Stimulated activated CD4-positive, alpha-beta T cell treated with anti-CD3 and anti-CD28 coated beads, Interleukin-1b, Interleukin-23, amount 100 ng/mL, for 4 hours (primary cell): ENCODE data around the gene H2BK1.

Experiments used
- DNase-seq, 2 donors: peaks; one replicate each; pipeline ENCODE4 v3.0.0-alpha.2; 2020; ENCODE audit warnings: low read depth in 2 of 2

The H2BK1 gene

GRCh38 chr7:151210087-151210854 lies at the start of gene H2BK1:
TSS of gene H2BK1 (minus strand) at chr7:151210488. CDS start at chr7:151210318, 170 bp downstream.
- no peak for DNase-seq

GRCh38 chr7:151257990-151258389 lies 47.7 kb upstream of the H2BK1 start:
- no peak for DNase-seq

- no peak for DNase-seq
Observed at GRCh38 chr7:151256410-151257045, 46.2 kb upstream of the H2BK1 start.

GRCh38 chr7:151255390-151255789 lies 45.1 kb upstream of the H2BK1 start:
- DNase-seq: no peak

- no peak for DNase-seq
Observed at GRCh38 chr7:151254851-151255250, 44.6 kb upstream of the H2BK1 start.

GRCh38 chr7:151254316-151254715 lies 44.0 kb upstream of the H2BK1 start:
- no peak for DNase-seq

GRCh38 chr7:151252961-151253711 lies 42.8 kb upstream of the H2BK1 start:
- no peak for DNase-seq

GRCh38 chr7:151252561-151252835 lies 42.2 kb upstream of the H2BK1 start:
- DNase-seq: no peak

- DNase-seq: no peak
Observed at GRCh38 chr7:151251689-151252560, 41.6 kb upstream of the H2BK1 start.

GRCh38 chr7:151251328-151251688 lies 41.0 kb upstream of the H2BK1 start:
- DNase-seq: no peak

GRCh38 chr7:151250181-151251132 lies 40.2 kb upstream of the H2BK1 start:
- DNase-seq: no peak

GRCh38 chr7:151249732-151250072 lies 39.4 kb upstream of the H2BK1 start:
- no peak for DNase-seq

GRCh38 chr7:151249034-151249731 lies 38.9 kb upstream of the H2BK1 start:
- no peak for DNase-seq

GRCh38 chr7:151248346-151249033 lies 38.2 kb upstream of the H2BK1 start, which contains the start of gene SMARCD3:
TSS of gene SMARCD3 (minus strand) at chr7:151248694. CDS start at chr7:151248562, 132 bp downstream.
- DNase-seq: no peak

GRCh38 chr7:151247611-151248345 lies 37.5 kb upstream of the H2BK1 start:
- no peak for DNase-seq

- no peak for DNase-seq
Observed at GRCh38 chr7:151246851-151247580, 36.7 kb upstream of the H2BK1 start.

GRCh38 chr7:151246102-151246850 lies 36.0 kb upstream of the H2BK1 start:
- DNase-seq: no peak
